ENCODE measurements around the gene GIPC1. TPM values are rescaled to one million over a fixed set of nuclear protein-coding genes. Genes with fewer than 3 reads are reported as not detected.
A peak's percentile ranks its signal among the peaks of the same experiment; 100 is the strongest.

GIPC1 gene
- total and polyA plus RNA-seq, 2 donors (not counting 1 experiment from before 2014, with no cell fraction given), result 57.3 to 129 TPM

DNA sequence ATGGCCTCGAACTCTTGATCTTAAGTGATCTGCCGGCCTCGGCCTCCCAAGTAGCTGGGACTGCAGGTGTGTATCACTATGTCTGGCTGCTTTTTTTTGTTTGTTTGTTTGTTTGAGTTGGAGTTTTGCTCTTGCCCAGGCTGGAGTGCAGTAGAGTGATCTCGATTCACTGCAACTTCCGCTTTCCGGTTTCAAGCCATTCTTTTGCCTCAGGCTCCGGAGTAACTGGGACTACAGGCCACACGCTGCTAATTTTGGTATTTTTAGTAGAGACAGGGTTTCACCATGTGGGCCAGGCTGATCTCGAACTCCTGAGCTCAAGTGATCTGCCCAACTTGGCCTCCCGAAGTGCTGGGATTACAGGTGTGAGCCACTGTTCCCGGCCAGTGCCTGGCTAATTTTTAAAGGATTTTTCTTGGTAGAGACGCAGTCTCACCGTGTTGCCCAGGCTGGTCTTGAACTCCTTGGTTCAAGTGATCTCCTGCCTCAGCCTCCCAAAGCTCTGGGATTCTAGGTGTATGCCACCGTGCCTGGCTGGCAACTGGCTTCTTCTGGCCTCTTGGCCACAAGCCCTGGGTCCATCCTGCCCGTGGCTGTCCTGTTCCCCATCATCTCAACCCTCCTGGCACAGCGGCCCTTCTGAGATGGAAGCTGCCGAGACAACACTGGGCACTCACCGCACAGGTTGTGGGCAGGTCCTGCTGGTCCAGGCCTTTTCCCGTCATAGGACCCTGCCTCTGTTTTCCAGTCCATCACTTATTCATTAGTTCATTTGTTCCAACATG lies 45.0 kb upstream of the GIPC1 start:
- H3K4me2 ChIP-seq (ENCODE audit: extremely low read depth, insufficient read depth, low read length), result no peak overlapping the region
- no peak overlapping the region for H3K9ac ChIP-seq (ENCODE audit: insufficient read depth, low read length)
- H3K4me1 ChIP-seq (ENCODE audit: control insufficient read depth, extremely low read depth, insufficient read depth, low read length), result no peaks in the 10 kb centered on the region
- no peaks in the 10 kb centered on the region for H3K36me3 ChIP-seq (ENCODE audit: control insufficient read depth, insufficient read depth, low read length)
- TF ChIP-seq EZH2 (IDR thresholded peaks at IDR 0.05; ENCODE audit: low read length, missing control alignments), result no peak
- no peak for TF ChIP-seq CTCF (conservative IDR thresholded peaks at IDR 0.05 in 1 of 2, IDR thresholded peaks at IDR 0.05 in 1 of 2; ENCODE audit: low read depth in 1 of 2, low read length in 2 of 2)
- no peak for DNase-seq (ENCODE audit: low read depth in 2 of 2)
- no peaks in the 10 kb centered on the region for H3K27me3 ChIP-seq (ENCODE audit: control insufficient read depth, insufficient read depth, low read length)
- H3K9me3 ChIP-seq (ENCODE audit: control insufficient read depth, insufficient read depth, low read depth, low read length), result no peaks in the 10 kb centered on the region
- no peak overlapping the region for H2AFZ ChIP-seq (ENCODE audit: low read length)
- H3K79me2 ChIP-seq (ENCODE audit: control insufficient read depth, insufficient read depth, low read length), result peaks cover 6% of the 10 kb centered on the region
- H4K20me1 ChIP-seq (ENCODE audit: control insufficient read depth, extremely low read depth, insufficient read depth, low read length), result no peaks in the 10 kb centered on the region
- no peak overlapping the region for H3K27ac ChIP-seq (ENCODE audit: insufficient read depth, low read length)
- no peak overlapping the region for H3K4me3 ChIP-seq (replicated peaks in 1 of 4; ENCODE audit: control extremely low read depth in 1 of 4, insufficient read depth in 1 of 4, low read depth in 3 of 4, low read length in 4 of 4)

DNA sequence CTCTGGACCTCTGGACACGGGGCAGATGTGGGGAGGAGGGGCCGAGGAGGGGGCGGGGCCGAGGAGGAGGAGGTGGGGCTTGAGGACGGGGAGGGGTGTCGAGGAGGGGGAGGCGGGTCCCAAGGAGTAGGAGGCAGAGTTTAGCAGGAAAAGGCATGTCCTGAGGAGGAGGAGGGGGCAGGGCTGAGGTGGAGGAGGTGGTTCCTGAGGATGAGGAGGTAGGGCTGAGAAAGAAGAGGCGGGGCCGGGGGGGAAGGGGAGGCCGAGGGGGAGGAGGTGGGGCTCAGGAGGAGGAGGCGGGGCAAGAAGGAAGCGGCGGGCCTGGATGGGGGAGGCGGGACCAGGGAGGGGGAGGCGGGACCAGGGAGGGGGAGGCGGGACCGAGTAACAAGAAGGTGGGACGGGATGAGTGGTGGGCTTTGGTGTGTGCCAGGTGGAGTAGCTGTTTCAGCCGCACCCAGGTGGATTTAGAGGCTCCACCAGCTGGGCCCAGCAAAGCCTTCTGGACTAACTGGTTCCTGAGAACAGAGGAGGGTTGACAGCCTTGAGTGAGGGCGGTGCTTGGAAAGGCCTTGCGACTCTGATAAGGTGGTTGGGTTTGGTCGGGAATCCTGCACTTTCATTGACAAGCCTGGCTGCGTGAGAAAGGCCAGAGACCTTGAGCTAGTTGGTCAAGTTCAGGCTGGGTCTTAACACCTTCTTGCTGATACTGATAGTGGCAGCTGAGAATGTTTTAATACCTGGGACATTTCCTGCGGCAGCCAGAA lies 41.2 kb upstream of the GIPC1 start:
- H3K4me2 ChIP-seq (ENCODE audit: extremely low read depth, insufficient read depth, low read length), result no peak overlapping the region
- TF ChIP-seq EZH2 (IDR thresholded peaks at IDR 0.05; ENCODE audit: low read length, missing control alignments) (no peak), CTCF (conservative IDR thresholded peaks at IDR 0.05 in 1 of 2, IDR thresholded peaks at IDR 0.05 in 1 of 2; ENCODE audit: low read depth in 1 of 2, low read length in 2 of 2) (no peak)
- no peak overlapping the region for H3K27ac ChIP-seq (ENCODE audit: insufficient read depth, low read length)
- H3K4me3 ChIP-seq (replicated peaks in 1 of 4; ENCODE audit: control extremely low read depth in 1 of 4, insufficient read depth in 1 of 4, low read depth in 3 of 4, low read length in 4 of 4), result no peak overlapping the region
- no peaks in the 10 kb centered on the region for H3K4me1 ChIP-seq (ENCODE audit: control insufficient read depth, extremely low read depth, insufficient read depth, low read length)
- H2AFZ ChIP-seq (ENCODE audit: low read length), result no peak overlapping the region
- no peaks in the 10 kb centered on the region for H3K27me3 ChIP-seq (ENCODE audit: control insufficient read depth, insufficient read depth, low read length)
- peaks cover 13% of the 10 kb centered on the region for H3K79me2 ChIP-seq (ENCODE audit: control insufficient read depth, insufficient read depth, low read length)
- no peaks in the 10 kb centered on the region for H3K36me3 ChIP-seq (ENCODE audit: control insufficient read depth, insufficient read depth, low read length)
- DNase-seq (ENCODE audit: low read depth in 2 of 2), result peak; percentile 43 to 55
- H3K9me3 ChIP-seq (ENCODE audit: control insufficient read depth, insufficient read depth, low read depth, low read length), result no peaks in the 10 kb centered on the region
- H4K20me1 ChIP-seq (ENCODE audit: control insufficient read depth, extremely low read depth, insufficient read depth, low read length), result no peaks in the 10 kb centered on the region
- H3K9ac ChIP-seq (ENCODE audit: insufficient read depth, low read length), result no peak overlapping the region

DNA sequence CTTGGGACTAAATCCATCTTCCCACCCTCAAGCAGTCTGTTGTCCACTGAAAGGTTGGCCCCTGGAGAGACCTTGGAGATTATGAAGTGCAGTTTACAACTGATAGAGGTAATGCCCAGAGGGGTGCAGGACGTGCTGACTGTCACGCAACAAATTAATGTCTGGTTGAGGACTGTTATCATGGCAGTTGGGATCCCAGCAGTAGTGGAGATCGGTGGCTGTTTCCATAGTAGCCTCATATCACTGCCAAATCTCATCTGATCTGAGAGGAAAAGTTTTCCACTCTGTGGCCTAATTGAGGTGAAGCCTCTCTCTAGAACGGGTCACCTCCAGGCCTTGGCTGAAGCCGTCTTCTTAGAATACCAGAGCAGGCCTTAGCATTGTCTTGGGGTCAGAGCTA lies 37.5 kb upstream of the GIPC1 start:
- H4K20me1 ChIP-seq (ENCODE audit: control insufficient read depth, extremely low read depth, insufficient read depth, low read length), result no peaks in the 10 kb centered on the region
- H3K27me3 ChIP-seq (ENCODE audit: control insufficient read depth, insufficient read depth, low read length), result no peaks in the 10 kb centered on the region
- H3K4me3 ChIP-seq (replicated peaks in 1 of 4; ENCODE audit: control extremely low read depth in 1 of 4, insufficient read depth in 1 of 4, low read depth in 3 of 4, low read length in 4 of 4), result no peak overlapping the region
- no peak for DNase-seq (ENCODE audit: low read depth in 2 of 2)
- H3K4me1 ChIP-seq (ENCODE audit: control insufficient read depth, extremely low read depth, insufficient read depth, low read length), result peaks cover 2% of the 10 kb centered on the region
- peaks cover 27% of the 10 kb centered on the region for H3K79me2 ChIP-seq (ENCODE audit: control insufficient read depth, insufficient read depth, low read length)
- no peak overlapping the region for H2AFZ ChIP-seq (ENCODE audit: low read length)
- no peak overlapping the region for H3K27ac ChIP-seq (ENCODE audit: insufficient read depth, low read length)
- H3K9me3 ChIP-seq (ENCODE audit: control insufficient read depth, insufficient read depth, low read depth, low read length), result no peaks in the 10 kb centered on the region
- H3K4me2 ChIP-seq (ENCODE audit: extremely low read depth, insufficient read depth, low read length), result no peak overlapping the region
- H3K36me3 ChIP-seq (ENCODE audit: control insufficient read depth, insufficient read depth, low read length), result no peaks in the 10 kb centered on the region
- no peak for TF ChIP-seq CTCF (conservative IDR thresholded peaks at IDR 0.05 in 1 of 2, IDR thresholded peaks at IDR 0.05 in 1 of 2; ENCODE audit: low read depth in 1 of 2, low read length in 2 of 2)
- no peak for TF ChIP-seq EZH2 (IDR thresholded peaks at IDR 0.05; ENCODE audit: low read length, missing control alignments)
- no peak overlapping the region for H3K9ac ChIP-seq (ENCODE audit: insufficient read depth, low read length)
